Measurements from ENCODE around the gene CSGALNACT2.

CSGALNACT2 gene

DNA sequence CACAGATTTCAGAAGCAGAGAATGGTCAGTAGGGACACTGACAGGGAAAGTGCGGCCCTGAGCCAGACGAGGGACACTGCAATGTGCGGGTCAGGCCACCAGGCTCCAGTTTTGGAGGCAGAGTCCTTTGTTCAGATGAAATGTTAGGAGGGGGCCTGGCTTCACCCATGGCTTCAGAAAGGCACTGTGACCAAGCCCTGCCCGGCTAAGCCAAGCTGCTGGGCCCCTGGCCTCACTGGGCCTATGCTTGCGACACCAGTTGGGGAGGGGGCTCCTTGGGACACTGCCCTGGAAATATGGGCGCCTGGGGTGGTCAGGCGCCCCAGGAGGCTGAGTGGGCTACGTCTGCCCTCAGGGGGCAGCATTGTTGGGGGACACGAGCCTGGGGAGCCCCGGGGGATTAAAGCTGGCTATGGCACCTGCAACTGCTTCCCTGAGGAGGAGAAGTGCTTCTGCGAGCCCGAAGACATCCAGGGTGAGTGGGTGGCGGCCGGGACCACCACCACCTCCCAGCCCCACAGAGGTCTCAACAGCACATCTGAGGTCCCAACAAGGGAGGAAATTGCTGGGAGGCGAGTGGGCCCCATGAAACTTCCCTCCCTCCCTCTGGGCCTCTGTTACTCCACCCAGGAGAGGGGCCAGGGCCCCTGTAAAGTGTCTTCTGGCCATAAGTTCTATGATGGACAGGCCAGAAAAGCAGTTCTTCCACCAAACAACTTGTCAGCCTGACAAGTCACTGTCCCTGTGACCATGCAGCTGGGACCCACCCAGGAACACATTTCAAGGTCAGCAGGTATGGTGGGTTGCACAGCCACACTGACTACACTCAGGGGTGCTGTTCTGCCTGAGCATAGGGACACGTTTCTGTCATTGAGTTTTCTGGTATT lies 24.8 kb upstream of the CSGALNACT2 start:
- no peak for DNase-seq

DNA sequence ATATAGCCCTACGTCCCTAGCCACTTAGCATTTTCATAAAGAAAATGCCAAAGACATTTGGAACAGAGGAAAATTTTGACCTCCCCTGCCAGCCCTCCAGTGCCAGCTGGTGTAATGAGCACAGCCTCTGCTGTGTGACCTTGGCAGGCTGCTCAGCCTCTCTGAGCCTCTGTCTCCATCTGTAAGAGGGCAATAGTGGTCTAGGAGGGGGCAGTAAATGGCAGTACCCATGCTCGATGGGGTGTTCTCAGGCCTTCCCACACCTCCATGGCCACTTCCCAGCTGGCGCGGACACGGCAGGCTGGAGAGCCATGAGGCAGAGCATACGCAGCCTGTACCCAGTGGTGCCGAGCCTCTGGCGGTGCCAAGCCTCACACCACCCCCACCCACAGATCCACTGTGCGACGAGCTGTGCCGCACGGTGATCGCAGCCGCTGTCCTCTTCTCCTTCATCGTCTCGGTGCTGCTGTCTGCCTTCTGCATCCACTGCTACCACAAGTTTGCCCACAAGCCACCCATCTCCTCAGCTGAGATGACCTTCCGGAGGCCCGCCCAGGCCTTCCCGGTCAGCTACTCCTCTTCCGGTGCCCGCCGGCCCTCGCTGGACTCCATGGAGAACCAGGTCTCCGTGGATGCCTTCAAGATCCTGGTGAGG lies 24.0 kb upstream of the CSGALNACT2 start:
- DNase-seq: no peak

DNA sequence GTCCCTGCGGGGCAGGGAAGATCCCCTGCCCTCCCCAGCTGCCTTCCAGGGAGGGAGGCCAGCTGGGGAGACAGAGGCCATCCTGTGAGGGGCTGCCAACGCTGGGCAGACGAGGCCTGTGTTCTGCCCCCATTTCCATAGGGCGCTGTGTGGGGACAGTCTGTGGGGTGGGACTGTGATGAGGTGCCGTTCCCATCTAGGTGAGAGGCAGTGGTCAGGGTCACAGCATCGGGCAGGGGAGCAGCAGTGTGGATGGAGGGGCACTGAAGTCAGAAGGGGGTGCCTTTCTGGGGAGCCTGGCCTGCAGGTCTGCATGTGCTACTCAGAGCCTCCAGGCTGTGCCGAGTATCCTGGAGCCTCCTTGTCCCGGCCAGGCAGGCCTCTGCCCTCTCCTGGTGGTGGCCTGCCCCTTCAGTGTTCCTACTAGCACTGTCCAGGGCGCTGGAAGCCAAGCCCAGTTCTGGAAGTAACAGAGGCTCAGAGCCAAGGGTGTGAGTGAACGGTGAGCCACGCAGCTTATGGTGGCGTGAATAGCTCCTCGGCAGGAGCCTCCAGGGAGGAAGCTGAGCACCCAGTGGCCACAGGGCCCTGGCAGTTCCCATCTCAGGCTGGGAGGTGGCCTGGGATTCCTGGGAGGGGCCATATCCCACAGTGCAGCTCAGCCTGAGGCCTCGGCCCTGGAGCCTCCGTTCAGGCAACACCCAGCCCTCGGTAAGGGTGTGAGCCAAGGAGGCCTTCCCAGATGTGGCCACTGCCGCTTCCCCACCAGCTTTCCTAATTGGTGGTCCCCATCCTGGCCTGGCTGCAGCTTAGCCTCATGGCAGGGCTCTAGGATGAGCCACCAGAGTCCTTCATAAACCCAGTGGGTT lies 23.3 kb upstream of the CSGALNACT2 start:
- no peak for DNase-seq

DNA sequence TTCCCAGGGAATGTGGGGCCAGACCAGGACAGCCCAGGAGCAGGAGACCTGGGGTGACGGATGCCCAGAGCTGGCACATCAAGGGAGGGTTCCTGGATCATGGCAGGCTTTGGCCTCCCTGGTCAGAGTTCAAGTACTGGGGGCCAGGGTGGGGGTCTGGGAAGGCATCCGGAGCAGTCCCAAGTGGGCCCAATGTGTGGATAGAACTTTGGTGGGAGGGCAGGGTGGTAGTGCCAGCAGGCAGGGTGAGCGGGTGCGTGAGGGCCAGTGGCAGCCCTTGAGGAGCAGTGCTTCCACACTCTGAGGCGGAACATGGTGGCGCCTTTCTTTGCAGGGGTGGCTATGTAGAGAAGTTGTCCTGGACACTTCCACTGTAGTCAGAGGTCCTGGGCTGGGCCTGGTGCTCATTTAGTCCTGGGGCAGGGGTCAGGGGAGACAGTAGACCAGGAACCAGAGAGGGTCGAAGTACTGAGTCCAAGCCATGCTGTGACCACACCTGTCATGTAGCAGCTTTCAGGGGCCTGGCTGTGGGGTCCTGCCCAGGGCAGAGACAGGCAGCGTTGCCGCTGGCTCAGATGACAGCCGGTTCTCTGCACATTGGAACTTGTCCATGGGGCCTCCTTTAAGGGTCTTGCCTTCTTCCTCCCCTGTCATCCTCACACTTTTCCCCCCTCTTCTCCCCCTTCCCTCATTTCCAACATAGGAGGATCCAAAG lies 22.2 kb upstream of the CSGALNACT2 start:
- no peak for DNase-seq

DNA sequence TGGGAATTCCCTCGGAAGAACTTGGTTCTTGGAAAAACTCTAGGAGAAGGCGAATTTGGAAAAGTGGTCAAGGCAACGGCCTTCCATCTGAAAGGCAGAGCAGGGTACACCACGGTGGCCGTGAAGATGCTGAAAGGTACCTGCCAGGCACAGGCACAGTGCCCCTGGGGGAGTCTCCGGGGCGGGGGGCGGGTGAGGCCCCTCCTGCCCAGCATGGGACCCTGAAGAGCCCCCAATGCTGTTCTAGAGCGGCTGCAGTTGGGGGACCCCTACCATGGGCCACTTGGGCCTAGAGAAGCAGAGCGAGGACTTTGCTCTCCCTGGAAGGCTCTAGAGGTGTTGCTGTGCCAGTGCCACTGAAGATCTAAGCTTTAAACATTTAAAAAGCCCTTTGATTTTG lies 21.6 kb upstream of the CSGALNACT2 start:
- no peak for DNase-seq

DNA sequence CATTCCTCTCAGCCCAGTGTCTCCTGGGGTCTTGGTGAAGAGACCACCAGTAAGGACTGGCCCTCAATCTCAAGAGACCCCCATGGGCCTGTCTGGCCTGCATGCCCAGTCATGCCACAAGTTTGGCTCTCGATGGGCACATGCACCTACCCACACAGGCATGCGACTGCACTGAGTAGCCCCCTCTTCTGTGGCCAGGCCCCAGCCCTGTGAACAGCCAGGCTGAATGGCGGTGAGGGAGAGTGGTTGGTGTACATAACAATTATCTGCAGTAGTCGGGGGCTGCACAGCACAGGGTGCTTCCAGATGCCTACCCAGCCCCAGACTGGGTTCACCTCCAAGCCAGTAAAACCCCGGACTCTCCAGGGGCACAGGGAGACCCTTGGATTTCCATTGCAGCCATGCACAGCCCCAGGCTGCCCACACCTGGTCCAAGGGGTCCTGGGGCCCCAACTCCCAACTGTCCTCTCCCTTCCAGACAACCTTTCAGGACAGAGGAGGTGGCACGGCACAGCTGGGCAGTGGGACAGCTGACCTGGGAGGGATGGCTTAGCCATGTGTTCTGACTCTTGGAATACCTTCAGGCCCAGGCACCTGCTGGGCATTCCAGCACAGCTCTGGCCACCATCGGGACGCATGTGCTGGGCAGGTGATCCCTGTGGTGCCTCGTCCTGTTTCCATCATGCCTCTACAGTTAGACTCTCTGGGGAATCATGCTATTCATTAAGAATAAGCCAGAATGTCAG lies 21.0 kb upstream of the CSGALNACT2 start:
- DNase-seq: no peak

DNA sequence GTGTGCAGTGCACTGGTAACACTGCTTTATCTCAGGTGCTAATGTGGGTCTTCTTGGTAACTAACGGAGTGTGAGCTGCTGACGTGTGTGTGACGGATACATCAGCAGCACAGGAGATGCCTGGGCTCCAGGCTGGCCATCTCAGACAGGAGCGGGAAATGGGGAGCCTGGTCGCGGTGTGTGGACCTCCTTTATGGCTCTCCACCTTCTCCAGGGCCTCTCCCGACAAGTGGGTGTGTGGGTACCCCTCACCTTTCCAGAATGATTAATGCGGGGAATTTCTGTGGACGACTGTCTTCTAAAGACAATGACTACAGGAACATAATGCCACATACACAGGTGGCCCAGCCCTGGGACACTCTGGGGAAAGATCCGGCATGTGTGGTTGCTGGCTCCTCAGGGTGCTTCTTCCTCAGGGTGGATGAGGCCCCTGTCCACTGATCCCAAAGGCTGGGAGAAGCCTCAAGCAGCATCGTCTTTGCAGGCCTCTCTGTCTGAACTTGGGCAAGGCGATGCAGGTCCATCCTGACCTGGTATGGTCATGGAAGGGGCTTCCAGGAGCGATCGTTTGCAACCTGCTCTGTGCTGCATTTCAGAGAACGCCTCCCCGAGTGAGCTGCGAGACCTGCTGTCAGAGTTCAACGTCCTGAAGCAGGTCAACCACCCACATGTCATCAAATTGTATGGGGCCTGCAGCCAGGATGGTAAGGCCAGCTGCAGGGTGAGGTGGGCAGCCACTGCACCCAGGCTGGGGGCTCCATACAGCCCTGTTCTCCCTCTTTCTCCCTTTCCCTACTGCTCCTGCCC lies 20.3 kb upstream of the CSGALNACT2 start:
- no peak for DNase-seq

DNA sequence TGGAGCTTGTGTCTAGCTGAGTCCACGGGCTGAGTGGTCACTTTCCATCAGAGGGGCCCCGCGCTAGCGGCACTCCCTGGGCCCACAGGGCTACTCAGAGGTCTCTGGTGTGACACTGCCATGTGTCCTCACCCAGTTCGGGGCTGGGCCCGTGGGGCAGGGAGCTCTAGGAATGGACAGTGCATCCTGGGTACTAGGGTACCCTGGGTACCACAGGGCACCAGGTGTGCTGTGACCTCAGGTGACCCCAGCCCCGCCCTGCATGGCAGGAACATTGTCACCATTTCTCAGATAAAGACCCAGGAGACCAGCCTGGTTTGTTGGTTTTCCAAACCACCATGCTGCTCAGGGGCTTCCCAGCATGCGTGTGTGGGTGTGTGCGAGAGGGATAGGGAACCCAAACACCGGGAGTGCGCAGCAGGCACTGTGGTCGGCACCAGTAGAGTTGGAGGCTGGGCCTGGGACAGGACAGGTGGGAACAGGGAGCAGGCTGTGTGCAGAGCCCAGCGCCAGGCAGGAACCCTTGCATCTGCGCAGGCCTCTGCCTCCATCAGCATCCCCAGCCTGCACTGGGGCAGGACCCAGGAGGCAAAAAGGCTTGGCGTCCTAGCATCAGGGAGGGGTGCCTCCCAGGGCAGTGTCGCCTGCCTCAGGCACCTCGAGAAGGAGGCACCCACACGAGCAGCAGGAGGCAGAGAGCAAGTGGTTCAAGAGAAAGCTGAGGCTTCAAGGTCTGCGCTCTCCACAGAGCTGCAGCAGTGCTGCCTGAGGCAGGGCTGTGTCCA lies 19.4 kb upstream of the CSGALNACT2 start:
- no peak for DNase-seq

DNA sequence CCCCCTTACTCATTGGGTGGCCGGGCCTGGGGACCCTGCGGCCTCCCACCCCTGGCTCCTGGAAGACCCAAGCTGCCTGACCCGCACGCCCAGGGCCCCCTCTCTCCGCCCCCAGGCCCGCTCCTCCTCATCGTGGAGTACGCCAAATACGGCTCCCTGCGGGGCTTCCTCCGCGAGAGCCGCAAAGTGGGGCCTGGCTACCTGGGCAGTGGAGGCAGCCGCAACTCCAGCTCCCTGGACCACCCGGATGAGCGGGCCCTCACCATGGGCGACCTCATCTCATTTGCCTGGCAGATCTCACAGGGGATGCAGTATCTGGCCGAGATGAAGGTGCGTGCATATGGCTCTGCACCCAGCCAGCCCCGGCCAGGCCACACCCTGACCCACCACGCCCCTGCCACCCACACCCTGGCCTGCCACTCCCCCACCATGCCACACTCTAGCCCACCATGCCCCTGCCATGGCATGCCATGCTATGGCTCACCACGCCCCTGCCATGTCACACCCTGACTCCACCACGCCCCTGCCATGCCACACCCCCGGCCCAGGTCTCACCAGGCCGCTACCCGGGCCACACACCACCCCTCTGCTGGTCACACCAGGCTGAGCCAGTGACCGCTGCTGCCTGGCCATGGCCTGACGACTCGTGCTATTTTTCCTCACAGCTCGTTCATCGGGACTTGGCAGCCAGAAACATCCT lies 18.7 kb upstream of the CSGALNACT2 start:
- no peak for DNase-seq

DNA sequence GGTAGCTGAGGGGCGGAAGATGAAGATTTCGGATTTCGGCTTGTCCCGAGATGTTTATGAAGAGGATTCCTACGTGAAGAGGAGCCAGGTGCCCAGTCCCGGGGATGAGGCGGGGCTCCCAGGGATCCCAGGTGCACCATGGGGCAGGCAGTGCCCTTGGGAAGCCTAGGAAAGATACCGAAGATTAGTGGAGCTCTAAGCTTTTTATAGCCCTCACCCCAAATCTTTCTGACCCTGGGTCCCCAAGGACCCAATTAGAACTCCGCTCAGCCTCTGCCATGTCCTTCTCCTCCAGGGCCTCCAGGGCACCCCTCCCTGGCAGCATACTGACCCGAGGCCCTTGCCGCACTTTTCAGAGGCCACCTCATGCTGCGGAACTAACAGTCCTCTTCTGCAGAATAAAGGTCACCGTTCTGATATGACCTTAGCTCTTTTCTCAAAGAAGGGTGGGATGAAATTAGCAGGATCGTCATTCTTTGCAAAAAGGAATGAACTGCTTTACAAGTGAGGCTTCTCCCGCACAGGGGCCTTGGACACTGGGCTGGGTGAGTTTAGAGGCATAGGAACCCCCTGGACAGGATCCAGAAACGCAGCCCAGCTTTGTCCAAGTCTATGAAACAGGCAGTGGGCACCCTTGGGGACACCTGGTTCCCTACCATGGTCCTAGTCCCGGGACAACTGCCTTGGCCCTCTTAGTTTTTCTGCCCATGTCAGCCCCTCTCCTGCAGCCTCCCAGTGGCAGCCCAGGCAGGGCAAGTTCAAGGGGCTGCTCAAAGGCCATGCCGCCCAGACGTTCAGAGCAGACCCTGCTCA lies 17.9 kb upstream of the CSGALNACT2 start:
- DNase-seq: no peak

DNA sequence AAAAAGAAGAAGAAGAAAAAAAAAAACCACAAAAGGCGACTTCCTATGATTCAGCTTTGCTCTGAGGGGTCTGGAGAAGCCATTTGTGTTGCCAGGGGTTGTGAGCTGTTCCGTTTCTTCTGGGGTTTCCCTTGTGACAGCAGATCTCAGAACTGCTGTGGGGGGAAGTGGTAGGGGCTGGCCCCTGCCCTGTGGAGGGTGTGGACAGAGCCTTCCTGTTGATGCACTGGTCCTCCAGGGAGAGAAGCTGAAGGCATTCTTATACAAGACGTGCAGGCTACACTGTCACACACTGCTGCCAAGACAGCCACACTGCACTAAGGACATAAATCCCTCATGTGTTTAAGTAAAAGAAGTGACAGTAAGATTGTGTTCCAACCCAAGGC lies 17.3 kb upstream of the CSGALNACT2 start:
- DNase-seq: peak; percentile 70 to 80

DNA sequence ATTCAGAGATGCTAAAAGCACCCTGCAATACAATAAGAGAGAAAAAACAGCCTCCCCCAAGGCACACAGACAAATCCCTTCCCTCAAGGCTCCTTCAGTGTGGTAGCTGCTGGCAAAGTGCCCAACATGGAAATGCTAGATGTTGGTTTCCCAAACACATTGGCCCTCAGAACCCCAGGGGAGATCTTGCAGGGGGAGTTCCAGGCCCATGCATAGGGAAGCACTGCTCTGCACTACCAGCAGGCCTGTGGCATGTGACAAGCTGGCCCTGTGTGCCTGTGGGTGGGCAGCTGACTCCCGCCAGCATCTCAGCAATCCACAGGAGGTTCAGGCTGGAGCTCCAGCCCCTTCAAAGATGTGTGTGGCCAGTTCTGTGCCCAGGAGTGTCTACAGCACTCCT lies 16.8 kb upstream of the CSGALNACT2 start:
- DNase-seq: peak in 1 of 2 donors; percentile 15

DNA sequence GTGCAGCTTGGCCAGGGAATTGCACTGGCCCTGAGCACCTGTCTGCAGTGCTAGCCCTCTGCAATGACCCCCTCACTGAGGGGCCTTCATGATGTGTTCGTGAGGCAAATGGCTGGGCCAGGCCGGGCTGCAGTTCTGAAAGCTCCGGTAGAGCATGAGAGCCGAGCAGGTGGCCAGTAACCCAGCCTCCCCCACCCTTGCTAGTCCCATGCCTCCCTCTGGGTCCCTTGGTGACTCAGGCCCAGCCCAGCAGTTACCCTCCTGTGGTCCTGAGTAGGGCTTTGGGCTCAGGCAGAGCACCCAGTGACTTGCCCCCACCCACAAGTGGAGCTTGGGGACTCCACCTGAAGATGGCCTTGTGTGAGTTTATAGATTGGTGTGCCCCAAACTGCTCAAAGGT lies 16.1 kb upstream of the CSGALNACT2 start:
- no peak for DNase-seq

DNA sequence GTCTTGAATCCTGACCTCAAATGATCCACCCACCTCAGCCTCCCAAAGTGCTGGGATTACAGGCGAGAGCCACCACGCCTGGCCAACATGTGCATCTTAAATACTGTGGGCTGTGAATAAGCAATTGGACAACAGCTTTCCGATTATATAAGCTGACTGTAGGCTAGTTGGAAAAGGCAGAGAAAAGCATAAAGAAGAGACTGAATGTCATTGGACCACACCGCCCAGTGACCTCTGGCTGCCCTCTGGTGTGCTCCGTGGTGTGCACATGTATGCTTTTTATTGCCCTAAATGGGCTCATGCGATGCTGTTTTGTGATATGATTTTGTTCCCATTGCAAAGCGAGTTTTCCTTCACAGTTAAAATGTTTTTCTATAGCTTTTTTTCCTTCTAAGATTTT lies 15.4 kb upstream of the CSGALNACT2 start:
- DNase-seq: no peak

DNA sequence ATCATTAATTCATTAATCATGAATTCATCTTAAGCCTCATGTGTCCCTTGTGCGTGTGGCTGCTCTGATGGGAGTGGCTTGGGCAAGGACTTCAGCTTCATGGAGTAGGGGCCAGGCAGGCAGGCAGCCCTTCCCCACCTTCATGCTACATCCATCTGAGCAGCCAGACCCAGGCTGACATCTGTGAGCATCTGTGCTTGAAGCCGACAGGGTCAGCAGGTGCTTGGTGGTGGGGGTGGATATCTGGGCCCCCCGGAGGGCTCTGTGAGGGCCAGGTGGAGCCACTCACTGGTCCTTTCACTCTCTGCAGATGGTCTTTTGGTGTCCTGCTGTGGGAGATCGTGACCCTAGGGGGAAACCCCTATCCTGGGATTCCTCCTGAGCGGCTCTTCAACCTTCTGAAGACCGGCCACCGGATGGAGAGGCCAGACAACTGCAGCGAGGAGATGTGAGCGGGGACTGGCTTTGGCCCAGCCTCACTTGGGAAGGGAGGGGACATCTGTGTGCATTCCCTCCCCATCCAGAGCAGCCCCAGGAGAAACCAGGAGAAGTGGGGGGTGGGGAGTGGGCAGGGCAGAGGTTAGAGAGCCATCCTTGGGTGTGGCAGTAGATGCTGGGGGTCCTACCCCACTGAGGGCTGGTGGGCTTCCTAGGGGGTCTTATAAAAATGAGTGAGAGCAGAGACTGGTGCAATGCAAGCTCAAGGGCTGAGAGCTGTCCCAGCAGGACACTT lies 14.7 kb upstream of the CSGALNACT2 start:
- DNase-seq: no peak

DNA sequence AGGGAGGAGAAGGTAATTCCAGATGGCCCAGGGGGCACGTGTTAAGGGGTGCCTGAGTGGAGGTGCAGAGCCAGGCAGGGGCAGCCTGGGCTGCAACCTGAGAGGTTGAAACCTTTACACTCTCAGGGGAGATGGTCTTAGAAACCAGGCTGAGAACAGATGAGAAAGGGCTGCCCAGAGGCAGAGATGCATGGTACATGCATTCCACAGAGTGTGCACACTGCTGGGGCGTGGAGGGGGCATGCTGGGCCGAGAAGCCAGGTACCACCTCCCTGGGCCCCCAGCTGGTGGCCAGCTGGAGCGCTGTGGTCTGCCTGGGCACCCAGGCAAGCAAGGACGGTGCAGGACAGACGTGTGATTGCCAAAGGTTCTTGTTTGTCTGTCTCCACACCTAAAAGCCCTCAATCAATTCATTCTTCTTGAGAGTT lies 14.1 kb upstream of the CSGALNACT2 start:
- no peak for DNase-seq

DNA sequence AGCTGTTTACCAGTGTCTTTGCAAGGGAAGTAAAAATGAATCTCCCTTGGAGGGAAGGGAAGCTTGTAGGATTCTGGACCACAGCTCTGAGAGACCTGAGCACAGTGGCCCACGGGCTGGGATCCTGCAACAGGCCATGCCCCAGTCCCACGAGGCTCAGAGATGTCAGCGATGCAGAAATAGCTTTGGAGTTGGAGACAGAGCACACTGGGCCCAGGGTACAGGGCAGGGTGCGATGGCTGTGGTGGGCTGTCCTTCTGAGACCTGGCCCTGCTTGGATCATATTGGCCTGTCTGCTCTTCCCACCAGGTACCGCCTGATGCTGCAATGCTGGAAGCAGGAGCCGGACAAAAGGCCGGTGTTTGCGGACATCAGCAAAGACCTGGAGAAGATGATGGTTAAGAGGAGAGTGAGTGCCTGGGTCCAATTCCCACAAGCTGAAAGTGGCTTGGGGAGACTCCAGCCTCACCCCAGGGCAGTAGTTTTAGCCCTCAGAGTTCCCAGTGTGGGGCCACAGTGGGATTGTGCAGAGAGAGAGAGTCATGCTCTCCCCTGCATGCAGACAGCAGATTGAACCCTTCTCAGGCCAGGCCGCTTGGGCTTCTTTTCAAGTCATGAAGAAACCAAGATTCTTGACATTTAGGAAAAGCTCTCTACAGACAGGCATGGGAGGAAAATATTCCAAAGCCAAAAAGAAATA lies 13.5 kb upstream of the CSGALNACT2 start:
- no peak for DNase-seq

All from CD4-positive, alpha-beta T cell treated with Interferon alpha-2 for 1 hour (primary cell).